HG03342 (cell line): Measurements from ENCODE around the gene SSR4.
"Not testable (repeated sequence)": the region's sequence is repeated elsewhere in the genome, so short reads cannot be mapped to it uniquely, and the experiment has no call there.

Experiments
- ATAC-seq: cut with Tn5 transposase; IDR thresholded peaks from one replicate; pipeline ENCODE4 v1.9.1; 2021; ENCODE audit warnings: mild to moderate bottlenecking, moderate library complexity; ENCODE audit not compliant: unreplicated experiment

The SSR4 gene

GRCh38 chrX:153803211-153804099 is 9.0 kb downstream of the SSR4 start:
- no peak for ATAC-seq

- ATAC-seq: no peak
These were observed 9.7 kb downstream of the SSR4 start for GRCh38 chrX:153804100-153804595.

DNA sequence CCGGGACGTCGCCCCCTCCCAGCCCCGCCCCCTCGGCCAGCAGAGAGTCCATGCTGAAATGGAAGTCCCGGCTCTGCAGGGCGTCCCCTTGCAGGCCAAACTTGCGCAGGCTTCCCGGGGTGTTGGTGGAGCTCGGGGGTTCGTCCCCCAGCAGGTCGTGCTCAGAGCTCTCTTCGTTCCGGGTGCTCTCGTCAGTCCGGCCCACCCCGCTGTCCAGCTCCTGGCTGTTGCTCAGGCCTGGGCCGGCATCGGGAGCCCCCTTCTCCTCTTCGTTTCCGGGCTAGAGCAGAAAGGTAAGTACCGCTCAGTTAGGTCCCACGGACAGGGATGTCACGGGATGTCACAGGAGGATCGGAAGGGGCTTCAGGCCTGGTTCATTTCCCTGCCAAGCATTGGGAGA is 10.2 kb downstream of the SSR4 start:
- no peak for ATAC-seq

GRCh38 chrX:153805436-153805835 is 11.0 kb downstream of the SSR4 start:
- ATAC-seq: no peak

- ATAC-seq: no peak
These were observed 12.6 kb downstream of the SSR4 start for GRCh38 chrX:153806999-153807575.

DNA sequence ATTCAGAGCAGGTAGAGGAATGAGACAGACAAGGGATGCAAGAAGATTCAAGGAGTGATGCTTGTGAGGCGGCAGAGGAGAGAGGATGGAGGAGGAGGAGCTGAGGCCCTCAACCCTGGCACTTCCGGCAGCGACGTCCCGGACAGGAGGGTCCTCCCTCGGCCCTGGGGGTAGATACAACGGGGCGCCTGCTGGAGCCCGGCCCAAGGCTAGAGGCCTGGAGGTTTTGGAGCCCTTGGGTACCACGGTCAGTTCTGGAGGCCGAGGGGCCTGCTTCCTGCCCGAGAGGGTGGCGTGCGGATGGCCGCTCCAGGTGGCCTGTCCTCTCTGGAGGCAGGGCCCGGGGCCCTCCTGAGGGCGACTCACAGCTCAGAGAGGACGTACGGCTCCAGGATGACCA is 13.5 kb downstream of the SSR4 start:
- ATAC-seq: no peak

DNA sequence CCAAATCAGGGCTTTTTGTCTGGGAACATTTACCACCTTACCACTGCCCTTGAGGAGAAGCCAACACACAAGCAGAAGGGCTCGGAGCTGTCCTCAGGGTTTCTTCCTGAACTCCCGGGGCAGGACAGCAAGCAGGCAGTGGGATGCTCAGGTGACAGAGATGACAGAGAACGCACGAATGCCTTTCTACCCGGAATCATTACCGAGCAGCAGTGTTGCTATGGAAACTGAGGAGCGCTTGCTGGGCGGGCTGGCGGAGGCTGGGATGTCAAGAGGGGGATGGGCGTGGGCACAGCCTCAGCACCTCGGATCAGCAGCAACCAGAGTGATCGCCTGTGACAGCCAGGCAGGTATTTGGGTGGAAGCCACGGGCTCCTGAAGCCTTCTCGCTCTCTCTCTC is 17.8 kb downstream of the SSR4 start:
- no peak for ATAC-seq

- no peak for ATAC-seq
These were observed 18.7 kb downstream of the SSR4 start for GRCh38 chrX:153813161-153813560.

- no peak for ATAC-seq
These were observed 20.3 kb downstream of the SSR4 start for GRCh38 chrX:153814591-153815315.

GRCh38 chrX:153816831-153817690 is 22.6 kb downstream of the SSR4 start:
- ATAC-seq: no peak

GRCh38 chrX:153818064-153818463 is 23.6 kb downstream of the SSR4 start:
- ATAC-seq: not testable (repeated sequence)

GRCh38 chrX:153818571-153819383 is 24.3 kb downstream of the SSR4 start:
- ATAC-seq: no peak

DNA sequence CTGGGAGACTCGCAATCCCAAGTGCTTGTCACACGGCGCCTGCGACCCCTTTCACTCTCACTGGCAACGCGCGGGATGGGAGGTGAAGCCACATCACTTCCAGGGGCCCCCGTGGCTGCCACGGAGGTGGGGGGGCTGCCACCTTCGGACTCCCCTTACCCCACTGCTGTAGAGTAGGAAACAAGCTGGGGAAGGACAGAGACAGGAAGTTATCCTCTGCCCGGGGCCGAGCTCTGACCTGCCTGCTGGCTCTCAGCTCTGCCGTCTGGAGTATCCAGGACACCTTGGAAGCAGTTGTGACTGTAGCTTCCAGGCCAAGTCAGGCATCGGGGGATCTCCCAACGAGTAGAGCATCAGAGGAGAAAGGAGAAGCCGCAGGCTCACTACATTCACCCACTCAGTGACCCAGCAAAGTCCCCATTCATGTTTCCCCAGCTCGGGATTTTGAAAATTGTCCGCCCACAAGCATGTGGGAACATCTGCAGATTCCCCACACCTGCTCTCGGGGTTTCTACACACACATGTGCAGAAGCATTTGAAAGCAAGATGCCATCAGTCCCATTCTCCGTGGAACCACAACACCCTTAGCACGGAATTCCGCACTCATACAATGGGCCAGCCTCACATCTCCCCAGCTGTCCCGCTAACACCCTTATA is 25.0 kb downstream of the SSR4 start:
- ATAC-seq: no peak

DNA sequence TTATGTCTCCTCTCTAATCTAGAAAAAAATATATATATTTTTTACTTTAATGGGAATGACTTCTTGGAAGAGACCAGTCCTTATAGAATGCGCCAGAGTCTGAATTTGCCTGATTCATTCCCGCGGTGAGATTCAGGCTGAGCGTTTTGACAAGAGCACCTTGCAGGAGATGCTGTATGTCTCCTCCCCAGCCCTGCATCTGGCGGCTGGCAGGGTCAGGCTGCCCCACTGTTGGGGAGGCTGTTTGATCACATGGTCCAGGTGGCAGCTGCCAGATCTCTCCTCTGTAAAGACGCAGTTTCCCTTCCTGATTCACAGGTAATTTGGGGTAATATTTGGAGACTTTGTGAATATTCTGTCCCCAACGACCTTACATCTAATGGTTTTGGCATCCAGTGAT is 26.1 kb downstream of the SSR4 start:
- no peak for ATAC-seq

DNA sequence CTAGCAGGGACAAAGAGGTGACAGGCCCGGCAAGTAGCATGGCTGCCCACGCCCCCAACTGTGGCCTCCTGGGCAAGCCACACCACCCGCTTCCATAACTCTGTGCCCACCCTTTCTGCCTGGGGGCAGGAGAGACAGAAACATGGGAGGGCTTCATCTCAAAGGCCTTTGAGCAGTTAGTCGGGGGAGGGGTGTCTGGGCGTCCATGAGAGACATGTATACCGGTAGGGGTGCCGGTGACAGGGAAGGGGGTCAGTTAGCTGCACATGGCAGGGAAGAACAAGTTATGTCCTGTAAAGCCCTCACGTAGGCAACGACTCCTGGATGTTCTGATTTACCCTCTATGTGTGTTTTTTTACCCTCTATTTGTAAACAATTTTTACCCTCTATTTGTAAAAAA is 26.6 kb downstream of the SSR4 start:
- no peak for ATAC-seq

DNA sequence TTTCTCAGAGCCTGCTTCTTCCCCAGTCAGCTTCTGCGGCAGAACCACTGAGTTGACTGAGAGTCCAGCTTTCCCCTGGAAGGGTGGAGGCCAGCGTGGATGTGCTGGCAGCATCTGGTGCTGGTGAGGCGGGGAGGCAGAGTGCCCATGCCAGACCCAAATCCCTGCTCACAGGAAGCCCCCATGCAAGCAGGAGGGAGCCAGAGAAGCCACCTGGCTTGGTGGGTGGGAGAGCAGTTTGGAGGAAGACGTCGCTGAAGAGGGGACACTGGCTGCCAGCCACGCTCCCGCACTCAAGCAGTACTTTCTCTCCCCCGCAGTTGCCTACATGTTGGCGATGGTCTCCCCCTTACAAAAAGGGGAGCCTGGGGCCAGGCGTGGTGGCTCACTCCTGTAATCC is 29.9 kb downstream of the SSR4 start:
- ATAC-seq: no peak

DNA sequence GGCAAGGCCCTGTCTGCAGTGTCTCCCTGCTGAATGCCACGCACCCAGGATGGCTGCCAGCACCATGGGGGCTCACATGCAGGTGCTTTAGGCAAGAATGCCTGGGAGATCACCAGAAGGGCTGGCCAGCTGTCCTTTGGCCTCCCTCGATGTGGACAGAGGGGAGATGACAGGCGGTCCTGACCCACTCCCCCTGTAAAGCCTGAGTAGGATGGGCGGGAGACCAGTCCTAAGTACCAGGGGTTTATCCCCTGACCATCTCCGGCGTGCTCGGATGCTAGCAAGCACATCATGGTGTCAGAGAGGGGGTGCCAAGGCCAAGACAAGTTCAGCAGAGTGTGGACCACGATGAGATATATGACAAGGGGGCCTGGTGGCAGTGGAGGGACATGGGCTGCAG is 30.6 kb downstream of the SSR4 start:
- no peak for ATAC-seq

- no peak for ATAC-seq
These were observed 32.5 kb downstream of the SSR4 start for GRCh38 chrX:153827016-153827415.

DNA sequence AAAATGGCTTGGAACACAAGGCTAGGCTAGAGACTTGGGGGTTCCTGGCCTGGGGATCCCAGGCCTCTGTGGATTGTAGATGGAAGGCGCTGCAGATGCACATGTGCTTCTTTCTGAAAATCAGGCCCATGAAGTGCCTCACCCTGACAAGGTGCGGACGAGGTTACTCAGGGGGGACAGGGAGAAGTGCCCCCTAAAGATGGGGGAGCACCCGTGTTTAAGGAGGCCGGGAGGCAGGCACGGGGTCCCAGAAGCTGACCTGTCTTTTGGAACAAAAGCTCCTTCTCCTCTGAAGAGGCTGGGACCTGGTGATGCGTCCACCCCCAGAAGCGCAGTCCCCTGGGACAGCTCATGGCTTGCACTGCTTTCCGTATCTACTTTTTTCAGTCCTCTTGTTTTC is 33.4 kb downstream of the SSR4 start:
- ATAC-seq: no peak
